OCI-LY3 (cell line): ENCODE results near the gene OPCML.

Source experiments
- H2AFZ ChIP-seq: fragments of 200-600, 300-600 bp; shearing (Covaris generic); 2 replicates; pipeline ENCODE4 v1.6.0; 2014; ENCODE audit warnings: antibody characterized with exemption, low read depth, low read length
- H3K27ac ChIP-seq: fragments of 200-600, 300-600 bp; sonication (generic); 2 replicates; pipeline ENCODE4 v1.5.1; 2014; ENCODE audit warnings: mild to moderate bottlenecking, low read length, moderate library complexity, mixed read lengths
- H3K27me3 ChIP-seq: fragments of 200-600, 300-600 bp; sonication (generic); 2 replicates; pipeline ENCODE4 v1.6.1; 2014; ENCODE audit warnings: low read depth, low read length, mixed read lengths
- H3K36me3 ChIP-seq: fragments of 200-600, 300-600 bp; sonication (generic); replicated peaks from 2 replicates; pipeline ENCODE3; 2014; ENCODE audit warnings: low read depth, low read length, mixed read lengths
- H3K4me1 ChIP-seq: fragments of 300-600, 200-600 bp; sonication (generic); 2 replicates; pipeline ENCODE4 v1.6.1; 2014; ENCODE audit warnings: low read length, mixed read lengths
- H3K4me2 ChIP-seq: fragments of 200-600, 300-600 bp; sonication (generic); 2 replicates; pipeline ENCODE4 v1.6.1; 2014; ENCODE audit warnings: low read length, mixed read lengths
- H3K4me3 ChIP-seq: fragments of 300-600, 200-600 bp; sonication (generic); 2 replicates; pipeline ENCODE4 v1.5.1; 2014; ENCODE audit warnings: antibody characterized with exemption, mild to moderate bottlenecking, low read length, moderate library complexity
- H3K79me2 ChIP-seq: fragments of 300-600, 200-600 bp; shearing (Covaris generic); 2 replicates; pipeline ENCODE4 v1.6.1; 2014; ENCODE audit warnings: mild to moderate bottlenecking, low read length, mixed read lengths
- H3K9ac ChIP-seq: fragments of 300-600, 200-600 bp; shearing (Covaris generic); 2 replicates; pipeline ENCODE4 v1.6.0; 2014; ENCODE audit warnings: mild to moderate bottlenecking, low read length, moderate library complexity
- H3K9me3 ChIP-seq: fragments of 200-600, 300-600 bp; shearing (Covaris generic); 2 replicates; pipeline ENCODE4 v1.6.1; 2014; ENCODE audit warnings: low read length, mixed read lengths; ENCODE audit not compliant: insufficient read depth
- H4K20me1 ChIP-seq: fragments of 200-600, 300-600 bp; sonication (generic); 2 replicates; pipeline ENCODE4 v1.6.1; 2016; ENCODE audit warnings: low read length, mixed read lengths; ENCODE audit not compliant: insufficient read depth
- EZH2phosphoT487 ChIP-seq: fragments of 200-600 bp; shearing (Covaris generic); IDR thresholded peaks from 2 replicates; pipeline ENCODE4 v1.6.1; 2018; ENCODE audit warnings: antibody characterized with exemption, mixed run types, low read depth
- TF ChIP-seq, protein P1 (sequence below): fragments of 200-600, 300-600 bp; sonication (generic); IDR thresholded peaks from 2 replicates; pipeline ENCODE4 v1.5.1; 2014; ENCODE audit warnings: antibody characterized with exemption, low read length, low read depth

The OPCML gene

GRCh38 chr11:132464939-132465338 is 1067.4 kb downstream of the OPCML start:
- H3K27ac ChIP-seq: no peak overlapping the region
- no peak overlapping the region for H3K4me2 ChIP-seq
- no peaks in the 10 kb centered on the region for H3K79me2 ChIP-seq
- H3K9ac ChIP-seq: no peak overlapping the region
- 0 out of 2 replicates have a peak, but pooled peaks cover 8% of the 10 kb centered on the region for H3K27me3 ChIP-seq
- no peak overlapping the region for H2AFZ ChIP-seq
- H3K9me3 ChIP-seq: no peaks in the 10 kb centered on the region
- no peaks in the 10 kb centered on the region for H4K20me1 ChIP-seq
- H3K4me1 ChIP-seq: no peaks in the 10 kb centered on the region
- TF ChIP-seq, protein P1, sequence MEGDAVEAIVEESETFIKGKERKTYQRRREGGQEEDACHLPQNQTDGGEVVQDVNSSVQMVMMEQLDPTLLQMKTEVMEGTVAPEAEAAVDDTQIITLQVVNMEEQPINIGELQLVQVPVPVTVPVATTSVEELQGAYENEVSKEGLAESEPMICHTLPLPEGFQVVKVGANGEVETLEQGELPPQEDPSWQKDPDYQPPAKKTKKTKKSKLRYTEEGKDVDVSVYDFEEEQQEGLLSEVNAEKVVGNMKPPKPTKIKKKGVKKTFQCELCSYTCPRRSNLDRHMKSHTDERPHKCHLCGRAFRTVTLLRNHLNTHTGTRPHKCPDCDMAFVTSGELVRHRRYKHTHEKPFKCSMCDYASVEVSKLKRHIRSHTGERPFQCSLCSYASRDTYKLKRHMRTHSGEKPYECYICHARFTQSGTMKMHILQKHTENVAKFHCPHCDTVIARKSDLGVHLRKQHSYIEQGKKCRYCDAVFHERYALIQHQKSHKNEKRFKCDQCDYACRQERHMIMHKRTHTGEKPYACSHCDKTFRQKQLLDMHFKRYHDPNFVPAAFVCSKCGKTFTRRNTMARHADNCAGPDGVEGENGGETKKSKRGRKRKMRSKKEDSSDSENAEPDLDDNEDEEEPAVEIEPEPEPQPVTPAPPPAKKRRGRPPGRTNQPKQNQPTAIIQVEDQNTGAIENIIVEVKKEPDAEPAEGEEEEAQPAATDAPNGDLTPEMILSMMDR: peak; percentile 4; the same call in 1 of the 2 replicates
- no peak for TF ChIP-seq EZH2phosphoT487
- H3K36me3 ChIP-seq: no peaks in the 10 kb centered on the region
- H3K4me3 ChIP-seq: no peak overlapping the region

- H4K20me1 ChIP-seq: no peaks in the 10 kb centered on the region
- H3K9ac ChIP-seq: no peak overlapping the region
- H3K4me2 ChIP-seq: no peak overlapping the region
- no peak overlapping the region for H2AFZ ChIP-seq
- H3K79me2 ChIP-seq: no peaks in the 10 kb centered on the region
- H3K36me3 ChIP-seq: no peaks in the 10 kb centered on the region
- TF ChIP-seq, protein P1: no peak
- TF ChIP-seq EZH2phosphoT487: no peak
- no peaks in the 10 kb centered on the region for H3K4me1 ChIP-seq
- H3K27ac ChIP-seq: no peak overlapping the region
- H3K4me3 ChIP-seq: no peak overlapping the region
- no peaks in the 10 kb centered on the region for H3K9me3 ChIP-seq
- H3K27me3 ChIP-seq: 0 out of 2 replicates have a peak, but pooled peaks cover 8% of the 10 kb centered on the region
Measured at GRCh38 chr11:132464003-132464342, 1068.3 kb downstream of the OPCML start.

DNA sequence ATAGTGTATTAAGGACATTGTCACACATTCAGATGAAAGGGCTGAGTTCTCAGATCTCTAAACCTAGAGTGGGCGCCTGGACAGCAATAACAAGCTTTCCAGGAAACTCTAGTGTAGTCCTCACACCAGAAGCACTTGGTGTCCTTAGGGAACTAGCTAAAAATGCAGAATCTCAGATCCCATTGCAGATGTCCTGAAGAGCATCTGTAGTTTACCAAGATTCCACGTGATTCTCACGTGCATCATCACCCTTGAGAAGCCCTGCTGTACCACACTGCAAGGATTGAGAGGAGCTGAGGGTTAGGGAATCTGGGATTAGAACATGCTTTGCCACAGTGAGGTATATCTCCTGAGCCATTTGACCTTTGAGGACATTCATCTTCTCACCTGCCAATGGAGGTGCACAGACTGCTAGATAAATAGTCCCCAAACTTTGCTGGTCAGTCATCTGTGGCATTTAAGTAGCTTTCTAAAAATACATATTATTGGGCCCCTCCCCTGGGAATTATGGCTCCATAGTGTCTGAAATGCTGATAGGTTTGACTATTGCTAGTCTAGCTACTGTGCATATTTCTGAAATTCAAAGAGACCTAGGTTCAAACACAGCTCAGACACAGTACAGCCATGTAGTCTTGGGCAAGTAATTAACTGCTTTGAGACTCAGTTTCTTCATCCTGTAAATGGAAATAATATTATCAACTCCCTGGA is 1068.9 kb downstream of the OPCML start:
- Histone ChIP-seq H3K4me1 (no peaks in the 10 kb centered on the region), H4K20me1 (no peaks in the 10 kb centered on the region), H3K79me2 (no peaks in the 10 kb centered on the region), H3K27me3 (0 out of 2 replicates have a peak, but pooled peaks cover 8% of the 10 kb centered on the region), H3K4me3 (no peak overlapping the region), H2AFZ (no peak overlapping the region), H3K27ac (no peak overlapping the region), H3K9me3 (no peaks in the 10 kb centered on the region), H3K36me3 (no peaks in the 10 kb centered on the region), H3K4me2 (no peak overlapping the region), H3K9ac (no peak overlapping the region)
- TF ChIP-seq, protein P1: no peak
- no peak for TF ChIP-seq EZH2phosphoT487

DNA sequence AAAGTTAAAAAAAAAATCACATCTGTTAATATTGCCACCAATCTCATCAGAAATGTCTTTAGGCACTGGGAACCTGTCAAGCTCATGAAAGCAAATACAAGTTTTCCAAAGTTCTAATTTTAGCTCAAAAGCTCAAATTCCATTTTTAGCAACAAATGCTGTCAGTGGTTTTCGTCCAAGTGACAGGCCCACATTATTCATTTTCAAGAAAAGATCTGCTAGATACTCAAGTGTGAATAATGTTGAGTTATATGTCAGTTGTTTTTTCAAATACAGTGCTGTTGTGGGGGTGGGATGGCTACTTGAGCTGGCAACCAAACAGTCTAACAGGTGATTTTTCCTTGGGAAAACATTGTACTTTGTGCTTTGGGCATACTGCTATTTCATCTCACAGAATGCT is 1072.6 kb downstream of the OPCML start:
- Histone ChIP-seq H3K9ac (no peak overlapping the region), H3K36me3 (no peaks in the 10 kb centered on the region), H3K27me3 (no peaks in the 10 kb centered on the region; the same call in 1 of the 2 replicates), H3K79me2 (no peaks in the 10 kb centered on the region), H3K4me3 (no peak overlapping the region), H4K20me1 (no peaks in the 10 kb centered on the region), H3K9me3 (no peaks in the 10 kb centered on the region), H3K27ac (no peak overlapping the region), H3K4me2 (no peak overlapping the region), H3K4me1 (no peaks in the 10 kb centered on the region), H2AFZ (no peak overlapping the region)
- no peak for TF ChIP-seq EZH2phosphoT487
- TF ChIP-seq, protein P1: no peak
